SK-N-MC (cell line): ENCODE measurements around the gene GNAQ.

Experiments
- EZH2 ChIP-seq: fragments of 200-600 bp; sonication (generic); IDR thresholded peaks from one replicate; pipeline ENCODE4 v1.6.1; 2017; ENCODE audit warnings: antibody characterized with exemption
- FOXP2 ChIP-seq: optimal IDR thresholded peaks from 2 replicates; pipeline ENCODE3; 2011; ENCODE audit warnings: mild to moderate bottlenecking, moderate library complexity; ENCODE audit not compliant: insufficient read depth; ENCODE audit errors: extremely low read length, control extremely low read depth
- POLR2AphosphoS5 ChIP-seq: IDR thresholded peaks from 2 replicates; pipeline ENCODE4 v1.6.1; 2012; ENCODE audit warnings: mild to moderate bottlenecking, low read depth, low read length, borderline replicate concordance

- TF ChIP-seq POLR2AphosphoS5, result no peak
- no peak for TF ChIP-seq EZH2
- no peak for TF ChIP-seq FOXP2
Measured at GRCh38 chr9:77841739-77842386, 189.7 kb downstream of the GNAQ start.
